GM10266 (cell line): ENCODE measurements around the gene TMEM207.

Experiments
- DNase-seq: peaks from one replicate; pipeline ENCODE4 v3.0.0; 2012; ENCODE audit errors: extremely low spot score
- CTCF ChIP-seq: IDR thresholded peaks from 2 replicates; pipeline ENCODE4 v1.5.1; 2012; ENCODE audit warnings: mild to moderate bottlenecking, low read depth; ENCODE audit not compliant: control insufficient read depth, insufficient read depth; ENCODE audit errors: missing control alignments

TMEM207 gene

GRCh38 chr3:190444576-190445145, 5.0 kb downstream of the TMEM207 start:
- DNase-seq: no peak
- TF ChIP-seq CTCF: no peak

DNA sequence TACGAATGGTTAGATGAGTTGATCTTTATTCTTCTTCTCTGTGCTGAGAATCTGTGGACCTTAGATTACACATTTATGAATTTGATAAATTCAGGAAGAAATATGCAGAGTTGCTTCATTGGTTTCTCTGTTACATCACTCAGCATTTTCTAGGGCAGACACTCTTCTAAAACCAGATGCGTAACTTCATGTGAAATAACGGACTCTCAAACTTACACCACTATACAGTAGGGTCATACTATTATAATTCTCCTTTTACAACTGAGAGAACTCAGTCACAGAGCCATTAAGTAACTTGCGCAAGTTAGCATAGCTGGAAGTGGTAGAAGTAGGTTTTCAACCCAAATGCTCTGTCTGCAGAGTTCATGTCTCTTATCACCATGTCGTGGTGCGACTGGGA, 5.7 kb downstream of the TMEM207 start:
- DNase-seq: no peak
- TF ChIP-seq CTCF: no peak

DNA sequence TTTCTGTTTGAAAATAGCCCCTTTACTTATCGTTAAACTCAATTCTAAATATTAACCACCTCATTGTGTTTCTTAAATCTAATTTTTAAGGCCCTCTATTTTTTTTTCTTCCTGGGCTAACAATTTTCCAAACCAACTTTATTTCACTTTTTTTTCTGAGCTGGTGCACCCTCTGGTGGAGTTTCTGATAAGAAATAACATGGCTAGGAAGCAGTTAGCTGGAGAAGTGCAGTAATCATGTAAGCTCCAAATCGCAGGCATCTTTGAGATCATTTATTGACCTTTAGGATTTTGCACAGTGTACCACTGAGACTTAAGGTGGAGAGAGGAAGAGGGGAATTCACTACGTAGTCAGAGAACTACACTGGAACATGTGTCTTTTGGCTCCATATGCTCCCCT, 6.4 kb downstream of the TMEM207 start:
- no peak for DNase-seq
- TF ChIP-seq CTCF: peak; percentile 24

- no peak for TF ChIP-seq CTCF
- no peak for DNase-seq
Observed at GRCh38 chr3:190442240-190442639, 7.5 kb downstream of the TMEM207 start.

DNA sequence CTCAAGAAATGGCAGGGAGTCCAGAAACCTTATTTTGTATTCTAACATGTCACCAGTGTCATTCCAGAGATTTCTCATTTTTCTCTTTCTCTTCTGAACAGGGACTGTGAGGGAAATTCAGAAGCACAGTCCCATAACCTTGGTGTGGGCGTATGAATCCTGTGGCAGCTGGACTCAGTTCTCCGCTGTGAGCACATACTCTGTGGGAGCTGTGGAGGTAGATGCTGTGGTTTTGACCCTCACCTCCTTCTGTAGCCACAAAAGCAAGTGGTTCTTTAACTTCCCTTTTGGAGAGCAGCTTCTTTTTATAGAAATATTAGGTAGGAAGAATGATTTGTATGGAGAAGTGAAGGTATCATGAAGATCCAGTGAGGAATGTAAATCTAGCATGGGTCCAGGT, 13.4 kb downstream of the TMEM207 start:
- DNase-seq: no peak
- no peak for TF ChIP-seq CTCF

DNA sequence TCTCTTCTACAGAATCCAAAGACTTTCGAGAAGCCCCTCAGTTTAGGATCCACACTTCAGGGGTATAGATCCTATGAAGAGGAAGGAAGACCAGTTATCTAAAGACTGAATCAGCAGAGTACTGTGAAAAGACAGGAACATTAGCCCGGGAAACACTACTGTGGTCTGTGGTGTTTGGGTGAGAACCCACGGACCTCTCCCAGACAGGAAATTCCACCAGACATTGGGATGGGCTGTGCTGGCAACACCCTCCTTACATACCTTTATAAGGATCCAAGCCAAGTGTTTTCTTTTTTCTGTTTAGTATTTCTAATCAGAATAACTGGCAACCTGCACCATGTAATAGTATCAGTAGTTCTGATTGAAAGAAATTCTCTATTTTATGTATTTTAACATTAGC, 14.1 kb downstream of the TMEM207 start:
- no peak for TF ChIP-seq CTCF

DNA sequence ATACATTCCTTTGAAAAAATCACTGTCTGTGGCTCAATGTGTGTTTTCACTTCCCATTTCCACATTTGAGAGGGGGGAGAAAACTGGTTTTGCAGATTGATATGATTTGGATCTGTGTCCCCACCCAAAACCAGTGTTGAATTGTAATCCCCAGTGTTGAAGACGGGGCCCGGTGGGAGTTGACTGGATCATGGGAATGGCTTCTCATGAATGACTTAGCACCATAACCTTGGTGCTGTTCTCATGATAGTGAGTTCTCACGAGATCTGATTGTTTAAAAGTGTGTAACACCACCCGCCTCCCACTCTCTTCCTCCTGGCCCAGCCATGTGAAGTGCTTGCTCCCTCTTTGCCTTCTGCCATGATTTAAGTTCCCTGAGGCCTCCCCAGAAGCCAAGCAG, 16.1 kb downstream of the TMEM207 start:
- DNase-seq: no peak
- TF ChIP-seq CTCF: no peak

More for the DNA sequence above, 14.1 kb downstream of the TMEM207 start:
- DNase-seq: no peak
